Mesendoderm (in vitro differentiated cells): ENCODE measurements around the gene EPN2.

Experiments used
- DNase-seq: peaks from one replicate; pipeline ENCODE4 v3.0.0; 2013
- H2AK5ac ChIP-seq: 2 replicates; pipeline ENCODE4 v1.6.1; 2013; ENCODE audit warnings: low read length, inconsistent platforms
- H2BK120ac ChIP-seq: 2 replicates; pipeline ENCODE4 v1.6.1; 2013; ENCODE audit warnings: low read depth, mild to moderate bottlenecking, low read length, moderate library complexity, mixed read lengths
- H2BK15ac ChIP-seq: replicated peaks from 2 replicates; pipeline ENCODE4 v1.6.1; 2013; ENCODE audit warnings: low read depth, mild to moderate bottlenecking, moderate library complexity
- H2BK5ac ChIP-seq: 2 replicates; pipeline ENCODE4 v1.6.1; 2013; ENCODE audit warnings: low read length, inconsistent platforms
- H3K18ac ChIP-seq: 2 replicates; pipeline ENCODE4 v1.6.1; 2013; ENCODE audit warnings: mild to moderate bottlenecking, low read length, mixed read lengths
- H3K23ac ChIP-seq: one replicate; pipeline ENCODE4 v1.6.1; 2013; ENCODE audit warnings: low read length
- H3K27ac ChIP-seq: 2 replicates; pipeline ENCODE4 v1.5.1; 2013; ENCODE audit warnings: low read depth, mild to moderate bottlenecking, inconsistent platforms, low read length, moderate library complexity
- H3K27me3 ChIP-seq: 2 replicates; pipeline ENCODE4 v1.6.1; 2013; ENCODE audit warnings: low read length, control low read depth, mild to moderate bottlenecking, inconsistent platforms; ENCODE audit not compliant: insufficient read depth, poor library complexity
- H3K36me3 ChIP-seq: 2 replicates; pipeline ENCODE4 v1.6.1; 2013; ENCODE audit warnings: low read length, inconsistent platforms; ENCODE audit not compliant: control insufficient read depth, insufficient read depth
- H3K4ac ChIP-seq: one replicate; pipeline ENCODE4 v1.6.1; 2013; ENCODE audit warnings: low read depth, mild to moderate bottlenecking, low read length, moderate library complexity
- H3K4me1 ChIP-seq: 2 replicates; pipeline ENCODE4 v1.6.1; 2013; ENCODE audit warnings: low read depth, low read length, inconsistent platforms; ENCODE audit not compliant: control insufficient read depth
- H3K4me2 ChIP-seq: 2 replicates; pipeline ENCODE4 v1.6.1; 2013; ENCODE audit warnings: low read length
- H3K4me3 ChIP-seq: 2 replicates; pipeline ENCODE4 v1.5.1; 2013; ENCODE audit warnings: mild to moderate bottlenecking, low read length
- H3K56ac ChIP-seq: one replicate; pipeline ENCODE4 v1.6.1; 2013; ENCODE audit warnings: low read length
- H3K79me1 ChIP-seq: 2 replicates; pipeline ENCODE4 v1.6.1; 2013; ENCODE audit warnings: low read length, inconsistent platforms
- H3K79me2 ChIP-seq: 2 replicates; pipeline ENCODE4 v1.6.1; 2013; ENCODE audit warnings: mild to moderate bottlenecking, low read length; ENCODE audit not compliant: control insufficient read depth, insufficient read depth
- H3K9ac ChIP-seq: 2 replicates; pipeline ENCODE4 v1.6.1; 2013; ENCODE audit warnings: low read length, inconsistent platforms
- H4K5ac ChIP-seq: one replicate; pipeline ENCODE4 v1.6.1; 2013; ENCODE audit warnings: low read length
- H4K8ac ChIP-seq: one replicate; pipeline ENCODE4 v1.6.1; 2013; ENCODE audit warnings: low read depth, mild to moderate bottlenecking, control low read depth, low read length, moderate library complexity
- WGBS: extraction: QIAGEN DNeasy Blood & Tissue Kit; methylation state at CpG from one replicate; pipeline ENCODE4 v1.1.7; 2013; ENCODE audit warnings: low lambda C conversion rate, missing lambda C conversion rate; ENCODE audit not compliant: insufficient coverage; ENCODE audit errors: extremely low coverage; 5-methylcytosine and 5-hydroxymethylcytosine counted together

Gene EPN2

GRCh38 chr17:19345067-19345460 is 107.9 kb downstream of the EPN2 start:
- H3K4me2 ChIP-seq, result no peak overlapping the region
- no peak overlapping the region for H2BK15ac ChIP-seq
- H4K8ac ChIP-seq, result no peak overlapping the region
- no peak overlapping the region for H3K18ac ChIP-seq
- WGBS, result no CpG with 5 or more reads among the region's 7 CpGs
- no peak overlapping the region for H2BK120ac ChIP-seq
- no peak overlapping the region for H3K4me3 ChIP-seq
- no peak overlapping the region for H3K27ac ChIP-seq
- H2AK5ac ChIP-seq, result no peak overlapping the region
- H3K36me3 ChIP-seq, result no peaks in the 10 kb centered on the region
- H3K79me1 ChIP-seq, result no peaks in the 10 kb centered on the region
- no peaks in the 10 kb centered on the region for H3K4me1 ChIP-seq
- no peak overlapping the region for H4K5ac ChIP-seq
- no peaks in the 10 kb centered on the region for H3K79me2 ChIP-seq
- H2BK5ac ChIP-seq, result no peak overlapping the region
- no peaks in the 10 kb centered on the region for H3K27me3 ChIP-seq
- no peak overlapping the region for H3K4ac ChIP-seq
- DNase-seq, result no peak
- H3K9ac ChIP-seq, result no peak overlapping the region
- H3K56ac ChIP-seq, result no peak overlapping the region
- no peak overlapping the region for H3K23ac ChIP-seq

- WGBS, result no CpG with 5 or more reads among the region's 13 CpGs
- Histone ChIP-seq H4K5ac (no peak overlapping the region), H3K79me1 (no peaks in the 10 kb centered on the region), H3K4ac (no peak overlapping the region), H3K56ac (no peak overlapping the region), H3K36me3 (no peaks in the 10 kb centered on the region), H3K18ac (no peak overlapping the region), H2BK15ac (no peak overlapping the region), H3K4me2 (no peak overlapping the region), H3K27me3 (no peaks in the 10 kb centered on the region), H3K79me2 (no peaks in the 10 kb centered on the region), H2BK120ac (no peak overlapping the region), H2AK5ac (no peak overlapping the region), H2BK5ac (no peak overlapping the region), H3K27ac (no peak overlapping the region), H3K4me3 (no peak overlapping the region), H3K9ac (no peak overlapping the region), H3K4me1 (no peaks in the 10 kb centered on the region), H3K23ac (no peak overlapping the region), H4K8ac (no peak overlapping the region)
- DNase-seq, result no peak
These were observed 108.6 kb downstream of the EPN2 start for GRCh38 chr17:19345486-19346350.

GRCh38 chr17:19346351-19347255 is 109.4 kb downstream of the EPN2 start:
- Histone ChIP-seq H3K79me2 (no peaks in the 10 kb centered on the region), H2BK5ac (no peak overlapping the region), H4K8ac (no peak overlapping the region), H3K27me3 (no peaks in the 10 kb centered on the region), H3K4ac (no peak overlapping the region), H3K79me1 (no peaks in the 10 kb centered on the region), H3K18ac (no peak overlapping the region), H3K36me3 (no peaks in the 10 kb centered on the region), H3K23ac (no peak overlapping the region), H2AK5ac (no peak overlapping the region), H3K4me2 (no peak overlapping the region), H4K5ac (no peak overlapping the region), H2BK15ac (no peak overlapping the region), H3K27ac (no peak overlapping the region), H3K4me1 (no peaks in the 10 kb centered on the region), H2BK120ac (no peak overlapping the region), H3K9ac (no peak overlapping the region), H3K56ac (no peak overlapping the region), H3K4me3 (no peak overlapping the region)
- no peak for DNase-seq
- no CpG with 5 or more reads among the region's 19 CpGs for WGBS

- DNase-seq, result no peak
- Histone ChIP-seq H3K4me2 (no peak overlapping the region), H3K18ac (no peak overlapping the region)
These were observed 110.3 kb downstream of the EPN2 start for GRCh38 chr17:19347323-19348080.

GRCh38 chr17:19348081-19348650 is 111.0 kb downstream of the EPN2 start:
- Histone ChIP-seq H3K56ac (no peak overlapping the region), H3K4me1 (no peaks in the 10 kb centered on the region), H2BK120ac (no peak overlapping the region), H4K5ac (no peak overlapping the region), H3K79me1 (no peaks in the 10 kb centered on the region), H2BK5ac (no peak overlapping the region), H3K9ac (no peak overlapping the region), H3K27me3 (no peaks in the 10 kb centered on the region), H3K27ac (no peak overlapping the region), H2AK5ac (no peak overlapping the region), H3K4ac (no peak overlapping the region), H3K18ac (no peak overlapping the region), H3K23ac (no peak overlapping the region), H4K8ac (no peak overlapping the region), H3K4me2 (no peak overlapping the region), H3K36me3 (no peaks in the 10 kb centered on the region), H3K79me2 (no peaks in the 10 kb centered on the region), H2BK15ac (no peak overlapping the region), H3K4me3 (no peak overlapping the region)
- DNase-seq, result no peak
- WGBS, result no CpG with 5 or more reads among the region's 9 CpGs

More at GRCh38 chr17:19347323-19348080, 110.3 kb downstream of the EPN2 start:
- Histone ChIP-seq H3K23ac (no peak overlapping the region), H2BK5ac (no peak overlapping the region), H3K4me1 (no peaks in the 10 kb centered on the region), H3K9ac (no peak overlapping the region), H4K8ac (no peak overlapping the region), H3K79me1 (no peaks in the 10 kb centered on the region), H3K36me3 (no peaks in the 10 kb centered on the region), H3K79me2 (no peaks in the 10 kb centered on the region), H3K4me3 (no peak overlapping the region), H4K5ac (no peak overlapping the region), H3K27ac (no peak overlapping the region), H3K27me3 (no peaks in the 10 kb centered on the region), H2BK15ac (no peak overlapping the region), H2BK120ac (no peak overlapping the region), H3K4ac (no peak overlapping the region), H2AK5ac (no peak overlapping the region), H3K56ac (no peak overlapping the region)
- WGBS, result no CpG with 5 or more reads among the region's 13 CpGs
